HL-60 (cell line): Measurements from ENCODE around the gene PTPRT.

Source experiments
- CTCF ChIP-seq: IDR thresholded peaks from one replicate; pipeline ENCODE4 v1.5.1; 2011; ENCODE audit warnings: low read length, control low read depth, inconsistent platforms; ENCODE audit not compliant: insufficient read depth
- GABPA ChIP-seq: IDR thresholded peaks from 2 replicates; pipeline ENCODE4 v1.6.1; 2012; ENCODE audit warnings: low read depth
- POLR2AphosphoS5 ChIP-seq: IDR thresholded peaks from 2 replicates; pipeline ENCODE4 v1.6.1; 2012; ENCODE audit warnings: low read depth
- REST ChIP-seq: IDR thresholded peaks from 2 replicates; pipeline ENCODE4 v1.6.1; 2012; ENCODE audit warnings: low read depth; ENCODE audit not compliant: insufficient replicate concordance

GRCh38 chr20:42510686-42511085 is 679.0 kb downstream of the PTPRT start:
- TF ChIP-seq CTCF (no peak), POLR2AphosphoS5 (no peak), REST (no peak), GABPA (no peak)
